Stomach (tissue), 4 donors: Measurements from ENCODE around the gene PTTG2.

ENCODE experiments used
- EP300 ChIP-seq: sonication (generic); formaldehyde crosslinking; IDR thresholded peaks from one replicate; pipeline ENCODE4 v1.6.1; 2017; ENCODE audit warnings: antibody characterized with exemption
- POLR2A ChIP-seq, 4 donors: fragments of 450-650 bp; IDR thresholded peaks; one replicate each; pipeline ENCODE4 v1.6.1; 2016; ENCODE audit warnings: antibody characterized with exemption in 4 of 4, control low read depth in 2 of 4, mild to moderate bottlenecking in 1 of 4, moderate library complexity in 1 of 4
- POLR2AphosphoS5 ChIP-seq, 3 donors: sonication (generic); formaldehyde crosslinking; IDR thresholded peaks; one replicate each; pipeline ENCODE4 v1.6.1; 2016; ENCODE audit warnings: antibody characterized with exemption in 3 of 3
- TF ChIP-seq, protein P1 (sequence below), 7 experiments: fragments of 450-650 bp in 4 of 7; fragments of 200-600 bp in 3 of 7; sonication (generic) in 3 of 7; IDR thresholded peaks; one replicate each; pipeline ENCODE4 v1.5.1; 2016 to 2019; ENCODE audit warnings: antibody characterized with exemption in 7 of 7, control low read depth in 2 of 7, mild to moderate bottlenecking in 1 of 7

DNA sequence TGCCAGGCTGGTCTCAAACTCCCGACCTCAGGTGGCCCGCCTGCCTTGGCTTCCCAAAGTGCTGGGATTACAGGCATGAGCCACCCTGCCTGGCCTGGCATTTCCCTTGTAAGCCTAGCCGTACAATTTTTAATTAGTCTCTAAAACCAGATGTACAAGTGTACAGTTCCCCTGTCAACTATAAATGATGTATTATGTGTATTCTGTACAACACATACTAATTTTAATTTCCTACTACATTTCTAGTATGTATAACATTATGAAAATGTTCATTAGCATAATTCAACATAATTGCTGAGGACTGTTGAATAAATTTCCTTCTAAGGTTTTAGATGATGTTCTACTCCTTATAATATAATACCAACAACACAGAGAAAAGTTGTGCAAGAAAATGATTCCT lies 41.5 kb upstream of the PTTG2 start:
- no peak for TF ChIP-seq POLR2AphosphoS5 (IDR thresholded peaks at IDR 0.05)
- TF ChIP-seq, protein P1, sequence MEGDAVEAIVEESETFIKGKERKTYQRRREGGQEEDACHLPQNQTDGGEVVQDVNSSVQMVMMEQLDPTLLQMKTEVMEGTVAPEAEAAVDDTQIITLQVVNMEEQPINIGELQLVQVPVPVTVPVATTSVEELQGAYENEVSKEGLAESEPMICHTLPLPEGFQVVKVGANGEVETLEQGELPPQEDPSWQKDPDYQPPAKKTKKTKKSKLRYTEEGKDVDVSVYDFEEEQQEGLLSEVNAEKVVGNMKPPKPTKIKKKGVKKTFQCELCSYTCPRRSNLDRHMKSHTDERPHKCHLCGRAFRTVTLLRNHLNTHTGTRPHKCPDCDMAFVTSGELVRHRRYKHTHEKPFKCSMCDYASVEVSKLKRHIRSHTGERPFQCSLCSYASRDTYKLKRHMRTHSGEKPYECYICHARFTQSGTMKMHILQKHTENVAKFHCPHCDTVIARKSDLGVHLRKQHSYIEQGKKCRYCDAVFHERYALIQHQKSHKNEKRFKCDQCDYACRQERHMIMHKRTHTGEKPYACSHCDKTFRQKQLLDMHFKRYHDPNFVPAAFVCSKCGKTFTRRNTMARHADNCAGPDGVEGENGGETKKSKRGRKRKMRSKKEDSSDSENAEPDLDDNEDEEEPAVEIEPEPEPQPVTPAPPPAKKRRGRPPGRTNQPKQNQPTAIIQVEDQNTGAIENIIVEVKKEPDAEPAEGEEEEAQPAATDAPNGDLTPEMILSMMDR (IDR thresholded peaks at IDR 0.05) = no peak
- no peak for TF ChIP-seq POLR2A (IDR thresholded peaks at IDR 0.05)
- TF ChIP-seq EP300 = no peak
